HepG2 (cell line): ENCODE results near the gene MBIP. TPM values are rescaled to one million over a fixed set of nuclear protein-coding genes. Genes with fewer than 3 reads are reported as not detected.
A peak's percentile ranks its signal among the peaks of the same experiment; 100 is the strongest.

Experiments used
- ATAC-seq: fragments of 200-7000 bp; cut with Tn5 transposase; 3 replicates; pipeline ENCODE4 v1.9.1; 2020; ENCODE audit warnings: mild to moderate bottlenecking, moderate library complexity
- BruUV-seq: library from RNA; stranded (reverse); fragments of 400-500 nt; replicated peaks from 2 replicates; lab custom pipeline; 2021; lab: Mats Ljungman, UMichigan
- CTCF ChIA-PET: fragments of 300-600 bp; formaldehyde crosslinking; extraction: SDS; loops from one replicate; lab custom pipeline; 2021; ENCODE audit warnings: low total read pairs, inconsistent platforms, low intra/inter-chr PET ratio; lab: Yijun Ruan, JAX
- POLR2A ChIA-PET: fragments of 350-600 bp; sonication (Branson Sonifier 250); formaldehyde crosslinking; loops from one replicate; lab custom pipeline; 2020; ENCODE audit warnings: antibody characterized with exemption, inconsistent platforms; lab: Yijun Ruan, JAX
- DNase-seq: peaks from one replicate; pipeline ENCODE4 v3.0.0-alpha.2; 2015; ENCODE audit warnings: low spot score
- FAIRE-seq: peaks from 3 replicates; lab custom pipeline; 2011; peaks lifted over from hg19 to GRCh38; lab: Jason Lieb, UNC
- H2AFZ ChIP-seq: one replicate; pipeline ENCODE4 v1.6.1; 2011; ENCODE audit warnings: low read length, inconsistent platforms
- H3K27ac ChIP-seq: fragments of 300-600 bp; 3 replicates; pipeline ENCODE4 v1.8.0; 2011; ENCODE audit warnings: mixed run types, mild to moderate bottlenecking, mixed read lengths, low read length, inconsistent platforms; ENCODE audit not compliant: insufficient read depth; ENCODE audit errors: extremely low read length
- H3K27me3 ChIP-seq, 2 experiments: fragments of 200-600 bp in 1 of 2; 2 replicates in 1 of 2; 3 replicates in 1 of 2; pipeline versions ENCODE4 v1.6.0 to v1.8.0; 2011; ENCODE audit warnings: low read length in 2 of 2, mild to moderate bottlenecking in 2 of 2, moderate library complexity in 2 of 2, inconsistent platforms in 1 of 2; ENCODE audit not compliant: insufficient read depth in 2 of 2, control insufficient read depth in 1 of 2
- H3K36me3 ChIP-seq, 2 experiments: fragments of 200-600 bp in 1 of 2; replicated peaks in 1 of 2; 2 replicates in 1 of 2; 3 replicates in 1 of 2; pipeline versions ENCODE4 v1.5.1 to v1.8.0; 2011; ENCODE audit warnings: low read length in 2 of 2, inconsistent platforms in 1 of 2; ENCODE audit not compliant: insufficient read depth in 2 of 2, control insufficient read depth in 1 of 2
- H3K4me1 ChIP-seq: 2 replicates; pipeline ENCODE4 v1.5.1; 2012; ENCODE audit warnings: low read length, inconsistent platforms; ENCODE audit not compliant: insufficient read depth
- H3K4me2 ChIP-seq: 2 replicates; pipeline ENCODE4 v1.6.0; 2011; ENCODE audit warnings: low read depth, low read length, inconsistent platforms
- H3K4me3 ChIP-seq, 3 experiments: fragments of 200-600 bp in 1 of 3; sonication (generic), shearing (Covaris generic) in 1 of 3; replicated peaks in 1 of 3; 2 replicates each; pipeline ENCODE4 v1.5.1; 2011 to 2016; ENCODE audit warnings: low read length in 3 of 3, inconsistent platforms in 2 of 3, low read depth in 2 of 3, mild to moderate bottlenecking in 2 of 3, control low read depth in 1 of 3, mixed read lengths in 1 of 3; ENCODE audit not compliant: insufficient read depth in 1 of 3
- H3K79me2 ChIP-seq: one replicate; pipeline ENCODE4 v1.6.1; 2011; ENCODE audit warnings: low read length, inconsistent platforms; ENCODE audit not compliant: insufficient read depth
- H3K9ac ChIP-seq: 2 replicates; pipeline ENCODE4 v1.6.0; 2011; ENCODE audit warnings: mild to moderate bottlenecking, low read depth, low read length, inconsistent platforms; ENCODE audit not compliant: insufficient read depth
- H3K9me3 ChIP-seq: 2 replicates; pipeline ENCODE4 v1.5.1; 2012; ENCODE audit warnings: mild to moderate bottlenecking, low read length
- H4K20me1 ChIP-seq: 2 replicates; pipeline ENCODE4 v1.6.0; 2011; ENCODE audit warnings: inconsistent platforms, mild to moderate bottlenecking, low read length, moderate library complexity; ENCODE audit not compliant: insufficient read depth
- MYPOP ChIP-seq: sonication (generic); formaldehyde crosslinking; IDR thresholded peaks from 2 replicates; pipeline ENCODE4 v1.8.1; 2023; ENCODE audit warnings: mild to moderate bottlenecking, moderate library complexity, missing genetic modification reagents
- NFE2L2 ChIP-seq: fragments of 150-350 bp; IDR thresholded peaks from 2 replicates; pipeline ENCODE4 v1.6.1; 2014; ENCODE audit warnings: low read length
- SETDB1 ChIP-seq: sonication (generic); formaldehyde crosslinking; IDR thresholded peaks from 2 replicates; pipeline ENCODE4 v1.5.1; 2020; ENCODE audit warnings: missing genetic modification reagents, mild to moderate bottlenecking, borderline replicate concordance
- ZFP36L1 ChIP-seq: sonication (generic); formaldehyde crosslinking; IDR thresholded peaks from 2 replicates; pipeline ENCODE4 v1.8.0; 2022; ENCODE audit warnings: mild to moderate bottlenecking, missing genetic modification reagents, moderate library complexity
- ZNF10 ChIP-seq: sonication (generic); formaldehyde crosslinking; IDR thresholded peaks from 2 replicates; pipeline ENCODE4 v1.4.0; 2020; ENCODE audit warnings: mild to moderate bottlenecking, low read depth, missing genetic modification reagents, borderline replicate concordance
- ZNF142 ChIP-seq: sonication (generic); formaldehyde crosslinking; IDR thresholded peaks from 2 replicates; pipeline ENCODE4 v1.4.0; 2020; ENCODE audit warnings: missing genetic modification reagents
- WGBS: methylation state at CpG from one replicate; pipeline ENCODE4 v1.1.6; 2017; ENCODE audit warnings: low lambda C conversion rate; 5-methylcytosine and 5-hydroxymethylcytosine counted together
- in situ Hi-C: cut with HindIII; loops from 2 replicates; pipeline ENCODE4 v1.10.0; 2017; ENCODE audit warnings: low pct_unique_long_range_greater_than_20kb; ENCODE audit not compliant: extremely low pct_ligation_motif_present
- intact Hi-C: fragments of 100-400 bp; cut with micrococcal nuclease; formaldehyde crosslinking; loops from one replicate; pipeline ENCODE4 v1.10.0; 2022; ENCODE audit not compliant: unreplicated experiment
- polyA plus RNA-seq, 8 experiments: library from polyadenylated mRNA; depleted of rRNA in 3 of 8; stranded (reverse) in 7 of 8; unstranded in 1 of 8; fragments of >200 nt; fragmentation: Illumina TruSeq in 4 of 8; extraction: Trizol in 4 of 8; gene quantifications; 2 replicates each; pipeline versions ENCODE4 v1.2.1 to v1.2.3, GENCODE V29; 2011 to 2016; ENCODE audit warnings: low read depth in 4 of 8, missing spikeins in 1 of 8, mixed read lengths in 1 of 8; ENCODE audit not compliant: insufficient read depth in 1 of 8
- total RNA-seq, 5 experiments: library from RNA; depleted of rRNA; stranded (reverse); fragments of >200 nt; fragmentation: Illumina TruSeq; extraction: Trizol; gene quantifications; 2 replicates each; pipeline ENCODE4 v1.2.3, GENCODE V29; 2016; ENCODE audit warnings: low read depth in 1 of 5

The MBIP gene
- total and polyA plus RNA-seq, 2 of the 13 experiments (the other 11 are each of a cell fraction or from before 2014, with no cell fraction given), result 48.1 to 48.6 TPM

GRCh38 chr14:36362648-36363047 is 42.2 kb upstream of the MBIP start (continued):
- TF ChIP-seq ZNF142, result no peak
- TF ChIP-seq ZFP36L1 (CRISPR knock-in tag), result no peak
- TF ChIP-seq ZNF10, result no peak
- no peak for TF ChIP-seq SETDB1 (CRISPR knock-in tag)

GRCh38 chr14:36361210-36361853 is 40.9 kb upstream of the MBIP start:
- WGBS, result 3% methylated on average over 2 of the region's 2 CpGs

More at GRCh38 chr14:36361210-36361853, 40.9 kb upstream of the MBIP start:
- intact Hi-C loops (no loop called here), in situ Hi-C loops (no loop called here)
- ATAC-seq (no peak), DNase-seq (no peak), FAIRE-seq (no peak)
- Histone ChIP-seq H4K20me1 (no peaks in the 10 kb centered on the region), H3K36me3 (no peaks in the 10 kb centered on the region), H3K4me2 (no peak overlapping the region), H3K27ac (no peak overlapping the region), H3K27me3 (peaks cover 0 to 3% of the 10 kb centered on the region in 2 experiments; a peak in 1 of 5 replicates), H2AFZ (no peak overlapping the region), H3K4me1 (no peaks in the 10 kb centered on the region), H3K9me3 (peaks cover 7% of the 10 kb centered on the region), H3K79me2 (no peaks in the 10 kb centered on the region), H3K9ac (no peak overlapping the region), H3K4me3 (no peak overlapping the region)
- ChIA-PET CTCF (no interaction called here), POLR2A (no interaction called here)
- TF ChIP-seq MYPOP (CRISPR knock-in tag) (no peak), NFE2L2 (peak; percentile 73)
- no TSS peak for BruUV-seq
